GM12892 (cell line): ENCODE data around the gene TRAPPC3.

Experiments
- DNase-seq: peaks from one replicate; pipeline ENCODE4 v3.0.0; 2011; ENCODE audit not compliant: insufficient read length
- FAIRE-seq: peaks from 2 replicates; lab custom pipeline; 2011; peaks lifted over from hg19 to GRCh38; lab: Jason Lieb, UNC
- POLR2A ChIP-seq: IDR thresholded peaks from 2 replicates; pipeline ENCODE4 v1.6.1; 2011; ENCODE audit warnings: low read depth, low read length, control low read depth
- POLR2AphosphoS5 ChIP-seq: IDR thresholded peaks from 2 replicates; pipeline ENCODE4 v1.6.1; 2011; ENCODE audit warnings: low read depth, low read length, control low read depth
- TAF1 ChIP-seq: IDR thresholded peaks from 2 replicates; pipeline ENCODE4 v1.6.1; 2011; ENCODE audit warnings: low read depth, mild to moderate bottlenecking, control low read depth, low read length, borderline replicate concordance

TRAPPC3 gene

DNA sequence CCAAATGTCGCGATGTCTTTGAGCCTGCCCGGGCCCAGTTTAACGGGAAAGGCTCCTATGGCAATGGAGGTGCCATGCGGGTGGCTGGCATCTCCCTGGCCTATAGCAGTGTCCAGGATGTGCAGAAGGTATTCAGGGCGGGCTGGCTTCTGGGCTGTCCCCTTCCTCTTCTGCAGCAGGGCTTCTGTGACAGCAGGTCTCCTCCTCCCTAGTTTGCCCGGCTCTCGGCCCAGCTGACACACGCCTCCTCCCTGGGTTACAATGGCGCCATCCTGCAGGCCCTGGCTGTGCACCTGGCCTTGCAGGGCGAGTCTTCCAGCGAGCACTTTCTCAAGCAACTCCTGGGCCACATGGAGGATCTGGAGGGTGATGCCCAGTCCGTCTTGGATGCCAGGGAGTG lies 57.6 kb downstream of the TRAPPC3 start:
- no peak for FAIRE-seq
- TF ChIP-seq TAF1 (no peak), POLR2AphosphoS5 (no peak), POLR2A (no peak)
- DNase-seq = no peak

DNA sequence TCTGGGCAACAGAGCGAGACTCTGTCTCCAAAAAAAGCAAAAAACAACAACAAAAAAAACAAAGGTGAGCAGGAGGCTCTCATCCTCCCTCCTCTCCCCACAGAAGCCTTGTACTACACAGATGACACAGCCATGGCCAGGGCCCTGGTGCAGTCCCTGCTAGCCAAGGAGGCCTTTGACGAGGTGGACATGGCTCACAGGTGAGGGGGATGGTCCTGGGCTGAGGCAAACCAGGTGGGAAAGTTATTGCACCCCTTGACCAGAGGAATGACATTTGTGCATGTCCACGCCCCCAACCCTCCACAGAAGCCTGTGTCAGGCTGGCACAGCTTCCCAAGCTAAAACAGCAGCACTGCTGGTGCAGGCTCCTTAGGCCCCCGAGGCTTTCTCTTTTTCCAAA lies 58.1 kb downstream of the TRAPPC3 start:
- FAIRE-seq (no peak), DNase-seq (no peak)
- 0 out of 2 replicates have a peak, but pooled peaks have one; percentile 24 for TF ChIP-seq POLR2AphosphoS5
- no peak for TF ChIP-seq POLR2A

DNA sequence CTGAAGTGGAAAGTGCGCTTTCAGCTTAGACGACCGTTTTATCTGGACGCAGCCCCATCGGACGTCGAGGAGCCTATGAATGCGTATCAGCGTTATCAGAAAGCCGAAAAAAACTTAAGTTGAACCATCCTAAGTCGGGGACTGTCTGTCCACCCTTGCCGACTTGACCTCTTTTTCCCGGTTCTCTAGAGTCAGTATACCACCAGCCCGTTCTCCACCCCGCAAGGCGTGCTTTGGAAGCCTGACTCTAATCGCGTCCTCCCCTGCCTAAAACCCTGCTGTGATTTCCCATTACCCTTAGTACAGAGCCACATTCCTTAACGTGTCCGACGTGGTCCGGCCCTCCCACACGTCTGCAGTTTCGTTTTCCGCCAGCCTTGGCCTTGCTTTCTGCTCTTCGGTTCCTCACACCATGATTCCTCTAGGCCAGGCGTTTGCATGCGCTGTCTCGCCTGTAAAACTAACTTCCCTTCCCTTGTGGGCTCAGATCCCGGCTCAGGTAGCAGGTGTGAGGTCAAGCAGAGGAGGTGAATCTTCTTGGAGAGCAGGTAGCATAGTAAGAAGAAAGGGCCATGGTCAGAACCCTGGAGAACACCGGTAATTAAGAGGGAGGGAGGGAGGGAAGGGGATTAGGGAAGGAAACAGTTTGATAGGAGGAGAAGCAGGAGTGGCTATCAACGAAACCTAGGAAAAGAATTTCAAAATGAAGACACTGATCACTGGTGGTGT lies 59.7 kb downstream of the TRAPPC3 start:
- DNase-seq (no peak), FAIRE-seq (peak; percentile 85)
- no peak; the same call in 1 of the 2 replicates for TF ChIP-seq POLR2A
- no peak for TF ChIP-seq TAF1
- TF ChIP-seq POLR2AphosphoS5 = no peak

DNA sequence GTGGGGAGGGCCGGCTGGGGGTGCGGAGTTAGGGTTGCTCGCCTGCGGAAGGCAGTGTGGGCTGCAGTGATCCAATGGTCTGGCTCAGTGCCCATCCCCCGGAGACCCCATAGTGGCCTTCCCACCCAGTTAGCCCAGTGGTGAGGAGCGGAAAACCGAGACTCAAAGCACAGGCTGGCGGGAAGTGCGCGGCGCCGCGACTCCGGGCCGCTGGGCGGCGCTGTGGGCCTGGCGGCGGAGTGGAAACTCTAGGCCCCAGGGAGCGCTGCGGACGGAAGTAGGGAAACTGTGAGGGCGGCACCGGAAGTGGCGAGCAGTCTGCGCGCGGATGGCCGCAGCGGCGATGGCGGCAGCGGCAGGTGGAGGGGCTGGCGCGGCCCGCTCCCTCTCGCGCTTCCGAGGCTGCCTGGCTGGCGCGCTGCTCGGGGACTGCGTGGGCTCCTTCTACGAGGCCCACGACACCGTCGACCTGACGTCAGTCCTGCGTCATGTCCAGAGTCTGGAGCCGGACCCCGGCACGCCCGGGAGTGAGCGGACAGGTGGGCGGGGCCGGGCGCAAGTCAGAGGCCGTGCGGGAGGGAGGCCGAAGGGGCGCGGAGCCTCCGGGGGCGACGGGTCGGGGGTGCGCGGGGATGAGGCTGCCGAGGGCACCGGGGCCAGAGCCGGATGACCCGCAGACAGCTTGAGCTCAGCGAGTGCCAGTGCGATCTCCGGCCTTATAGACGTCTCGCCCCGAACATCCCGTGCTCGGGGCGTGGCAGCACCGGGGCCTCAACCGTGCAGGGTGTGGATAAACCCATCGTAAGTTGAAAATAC lies 60.5 kb downstream of the TRAPPC3 start, which contains the start of gene ADPRS:
Gene ADPRS, plus strand, starts transcription at position 316 of the 816 bp plus-strand sequence. Its CDS starts 13 bp downstream, at position 329.
- TF ChIP-seq TAF1 (peak; percentile 98), POLR2A (peak; percentile 99), POLR2AphosphoS5 (peak; percentile 96)
- peak; percentile 96 for DNase-seq
- peak; percentile 97 for FAIRE-seq

DNA sequence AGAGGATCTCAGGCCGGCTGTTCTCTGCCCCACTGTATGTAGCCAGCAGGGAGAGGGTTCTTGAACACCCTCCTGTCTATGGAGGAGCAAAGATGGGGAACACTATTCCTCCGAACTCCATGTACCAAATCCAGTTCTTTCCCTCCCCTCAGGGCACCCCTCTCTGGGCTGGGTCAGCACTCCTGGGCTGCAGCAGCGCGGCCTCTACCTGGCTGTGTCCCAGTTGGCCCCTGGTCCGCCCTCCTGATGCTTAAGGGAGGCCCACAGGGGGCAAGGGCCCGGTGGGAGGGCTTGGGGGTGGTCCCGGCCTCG lies 61.1 kb downstream of the TRAPPC3 start:
- DNase-seq (no peak), FAIRE-seq (no peak)
- no peak for TF ChIP-seq POLR2AphosphoS5
- TF ChIP-seq POLR2A = no peak

DNA sequence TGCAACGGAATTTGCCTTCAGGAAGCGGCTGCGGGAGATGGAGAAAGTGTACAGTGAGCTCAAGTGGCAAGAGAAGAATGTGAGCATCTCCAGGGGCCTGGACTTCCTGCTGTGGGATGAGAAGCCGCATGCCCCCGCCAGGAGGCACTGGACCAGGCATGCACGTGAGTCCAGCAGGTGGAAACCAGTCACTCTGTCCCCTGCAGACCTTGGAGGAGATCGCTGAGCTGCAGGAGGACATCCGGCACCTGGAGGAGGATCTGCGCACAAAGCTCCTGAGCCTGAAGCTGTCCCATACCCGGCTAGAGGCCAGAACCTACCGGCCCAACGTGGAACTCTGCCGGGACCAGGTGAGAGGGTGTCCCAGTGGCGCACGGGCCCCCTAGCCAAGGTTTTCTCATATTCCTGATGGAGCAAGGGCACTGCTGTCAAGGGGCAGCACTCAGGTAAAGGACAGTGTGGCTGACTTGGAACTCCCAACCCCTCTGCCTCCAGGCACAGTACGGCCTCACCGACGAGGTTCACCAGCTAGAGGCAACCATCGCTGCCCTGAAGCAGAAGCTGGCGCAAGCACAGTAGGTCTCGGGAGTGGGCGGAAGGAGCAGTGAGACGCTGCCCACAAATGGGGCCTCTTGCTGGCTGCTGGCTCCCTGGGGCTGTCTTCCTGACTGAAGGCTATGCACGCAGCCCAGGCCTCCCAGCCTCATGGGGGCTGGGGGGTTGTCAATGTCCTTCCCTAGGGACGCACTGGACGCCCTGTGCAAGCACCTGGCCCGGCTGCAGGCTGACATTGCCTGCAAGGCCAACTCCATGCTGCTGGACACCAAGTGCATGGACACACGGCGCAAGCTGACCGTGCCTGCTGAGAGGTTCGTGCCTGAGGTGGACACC lies 61.8 kb downstream of the TRAPPC3 start:
- TF ChIP-seq TAF1 (no peak), POLR2AphosphoS5 (no peak), POLR2A (no peak)
- no peak for DNase-seq
- no peak for FAIRE-seq
